ENCODE data around the gene DCLRE1A. TPM values are rescaled to one million over a fixed set of nuclear protein-coding genes. Genes with fewer than 3 reads are reported as not detected.
"Not testable (repeated sequence)": the region's sequence is repeated elsewhere in the genome, so short reads cannot be mapped to it uniquely, and the experiment has no call there.

Gene DCLRE1A
- total and polyA plus RNA-seq, 2 experiments from 2014 or later, result 2.5 to 3.2 TPM

DNA sequence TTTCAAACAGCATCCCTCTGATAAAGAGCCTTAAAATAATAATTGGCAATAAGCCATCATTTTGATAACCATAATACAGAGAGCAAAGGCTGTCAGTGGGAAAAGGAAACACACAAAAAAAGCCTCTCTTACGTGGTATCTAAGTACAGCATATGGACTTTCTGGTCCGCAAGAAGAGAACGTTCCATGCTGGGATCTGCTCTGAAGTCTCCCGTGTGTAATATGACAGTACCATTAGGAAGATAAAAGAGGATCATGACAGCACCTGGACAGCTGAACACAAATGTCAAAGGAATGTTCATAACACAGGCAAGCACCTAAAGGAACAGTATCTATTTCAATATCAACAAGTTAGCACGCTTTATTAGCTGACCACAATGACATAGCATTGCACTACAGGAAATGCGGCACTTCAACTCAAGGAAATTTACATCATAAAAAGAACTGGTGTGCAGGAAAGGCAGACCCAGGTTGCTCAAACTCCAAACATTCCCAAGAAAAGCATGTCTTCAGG, 9.9 kb downstream of the DCLRE1A start:
- H3K27me3 ChIP-seq (replicated peaks; ENCODE audit: insufficient read depth), result no peaks in the 10 kb centered on the region
- 82 to 83% methylated on average over 6 of the region's 6 CpGs for WGBS, 2 experiments (ENCODE audit: low coverage in 1 of 2, low lambda C conversion rate in 2 of 2, missing lambda C conversion rate in 2 of 2)
- no peaks in the 10 kb centered on the region for H3F3A ChIP-seq (ENCODE audit: insufficient read depth)
- no peak overlapping the region for H3K27ac ChIP-seq
- in situ Hi-C loops (cut with MboI), result no loop called here
- H3K4me2 ChIP-seq (ENCODE audit: unreplicated experiment), result no peak overlapping the region
- H2AFZ ChIP-seq, result no peak overlapping the region
- H3K9me3 ChIP-seq (ENCODE audit: low read depth), result no peaks in the 10 kb centered on the region
- no peaks in the 10 kb centered on the region for H3K9me2 ChIP-seq (ENCODE audit: insufficient read depth)
- no peaks in the 10 kb centered on the region for H3K36me3 ChIP-seq (ENCODE audit: low read depth)
- TF ChIP-seq EZH2 (IDR thresholded peaks at IDR 0.05; ENCODE audit: insufficient read depth, poor library complexity, severe bottlenecking) (no peak), EZH2phosphoT487 (IDR thresholded peaks at IDR 0.05; ENCODE audit: insufficient read depth, low read depth) (no peak)
- no peaks in the 10 kb centered on the region for H4K20me1 ChIP-seq (ENCODE audit: insufficient read depth)
- H3K4me3 ChIP-seq, result no peak overlapping the region
- no peaks in the 10 kb centered on the region for H3K4me1 ChIP-seq (ENCODE audit: insufficient read depth)
- H3K79me2 ChIP-seq (ENCODE audit: insufficient read depth), result no peaks in the 10 kb centered on the region
- no peak overlapping the region for H3K9ac ChIP-seq
- no peak for DNase-seq

DNA sequence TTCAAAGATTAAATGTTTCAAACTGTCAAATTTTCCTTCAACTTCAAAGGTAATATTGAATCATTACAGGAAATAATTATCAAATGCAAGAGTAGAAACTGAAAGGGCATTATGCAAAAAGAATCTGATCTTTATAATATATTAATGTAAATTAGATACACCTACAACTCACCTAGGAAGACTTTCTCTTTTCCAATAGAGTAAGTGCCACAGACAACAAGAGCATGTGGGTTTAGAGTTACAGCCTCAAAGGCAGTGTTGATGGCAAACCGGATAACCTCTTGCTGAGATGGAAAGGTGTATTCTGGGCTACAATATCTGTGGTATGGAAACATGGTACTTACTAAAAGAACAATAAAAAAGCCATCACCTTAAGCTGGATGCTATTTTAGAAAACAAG, 11.7 kb downstream of the DCLRE1A start:
- WGBS, 2 experiments (ENCODE audit: low coverage in 1 of 2, low lambda C conversion rate in 2 of 2, missing lambda C conversion rate in 2 of 2), result 100% methylated on average over 1 of the region's 1 CpG

DNA sequence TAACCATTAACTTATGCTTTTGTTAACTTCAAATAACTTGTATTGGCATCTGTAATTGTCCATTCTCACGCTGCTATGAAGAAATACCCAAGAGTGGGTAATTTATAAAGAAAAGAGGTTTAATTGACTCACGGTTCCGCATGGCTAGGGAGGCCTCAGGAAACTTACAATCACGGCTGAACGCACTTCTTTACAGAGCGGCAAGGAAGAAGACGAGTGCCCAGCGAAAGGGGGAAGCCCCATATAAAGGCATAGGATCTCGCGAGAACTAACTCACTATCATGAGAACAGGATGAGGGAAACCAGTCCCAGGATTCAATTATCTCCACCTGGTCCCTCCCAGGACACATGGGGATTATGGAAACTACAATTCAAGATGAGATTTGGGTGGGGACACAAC, 25.3 kb downstream of the DCLRE1A start:
- in situ Hi-C loops (cut with MboI); H3K36me3 ChIP-seq (ENCODE audit: low read depth); H3K27me3 ChIP-seq (replicated peaks; ENCODE audit: insufficient read depth): not testable (repeated sequence)

More for the DNA sequence above, 11.7 kb downstream of the DCLRE1A start:
- Histone ChIP-seq H3K9me2 (ENCODE audit: insufficient read depth) (no peaks in the 10 kb centered on the region), H3K27me3 (replicated peaks; ENCODE audit: insufficient read depth) (no peaks in the 10 kb centered on the region), H3F3A (ENCODE audit: insufficient read depth) (no peaks in the 10 kb centered on the region), H4K20me1 (ENCODE audit: insufficient read depth) (no peaks in the 10 kb centered on the region), H3K4me3 (no peak overlapping the region), H3K4me2 (ENCODE audit: unreplicated experiment) (no peak overlapping the region), H3K36me3 (ENCODE audit: low read depth) (no peaks in the 10 kb centered on the region), H2AFZ (no peak overlapping the region), H3K79me2 (ENCODE audit: insufficient read depth) (no peaks in the 10 kb centered on the region), H3K4me1 (ENCODE audit: insufficient read depth) (no peaks in the 10 kb centered on the region), H3K27ac (no peak overlapping the region), H3K9ac (no peak overlapping the region), H3K9me3 (ENCODE audit: low read depth) (no peaks in the 10 kb centered on the region)
- DNase-seq, result no peak
- in situ Hi-C loops (cut with MboI), result no loop called here
- TF ChIP-seq EZH2phosphoT487 (IDR thresholded peaks at IDR 0.05; ENCODE audit: insufficient read depth, low read depth) (no peak), EZH2 (IDR thresholded peaks at IDR 0.05; ENCODE audit: insufficient read depth, poor library complexity, severe bottlenecking) (no peak)

DNA sequence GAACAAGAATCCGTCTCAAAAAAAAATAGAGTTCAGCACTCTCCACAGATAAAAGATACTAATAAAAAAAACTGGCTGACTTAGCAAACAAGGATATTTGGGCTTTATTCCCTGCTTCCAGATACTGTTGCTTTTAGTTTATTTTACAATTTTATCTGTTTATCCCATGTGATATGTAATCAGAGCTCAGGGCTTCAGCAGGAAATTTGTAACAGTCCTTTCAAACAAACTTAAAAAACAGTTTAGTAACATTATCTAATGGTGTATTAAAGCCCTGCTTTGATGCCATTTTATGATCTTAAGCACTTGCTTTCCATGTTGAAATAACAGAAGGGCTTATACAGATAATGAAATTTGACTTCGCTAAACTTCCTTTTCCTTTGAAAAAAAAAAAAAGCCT, 28.1 kb downstream of the DCLRE1A start:
- WGBS, 2 experiments (ENCODE audit: low coverage in 1 of 2, low lambda C conversion rate in 2 of 2, missing lambda C conversion rate in 2 of 2), result 90 to 92% methylated on average over 2 of the region's 2 CpGs
- in situ Hi-C loops (cut with MboI), result no loop called here
- H3F3A ChIP-seq (ENCODE audit: insufficient read depth), result no peaks in the 10 kb centered on the region
- TF ChIP-seq EZH2phosphoT487 (IDR thresholded peaks at IDR 0.05; ENCODE audit: insufficient read depth, low read depth) (no peak), EZH2 (IDR thresholded peaks at IDR 0.05; ENCODE audit: insufficient read depth, poor library complexity, severe bottlenecking) (no peak)
- H3K36me3 ChIP-seq (ENCODE audit: low read depth), result no peaks in the 10 kb centered on the region
- no peak overlapping the region for H3K9ac ChIP-seq
- no peak overlapping the region for H3K4me3 ChIP-seq
- no peaks in the 10 kb centered on the region for H3K9me3 ChIP-seq (ENCODE audit: low read depth)
- no peaks in the 10 kb centered on the region for H3K9me2 ChIP-seq (ENCODE audit: insufficient read depth)
- no peaks in the 10 kb centered on the region for H3K79me2 ChIP-seq (ENCODE audit: insufficient read depth)
- no peak overlapping the region for H3K4me2 ChIP-seq (ENCODE audit: unreplicated experiment)
- no peaks in the 10 kb centered on the region for H3K4me1 ChIP-seq (ENCODE audit: insufficient read depth)
- H3K27ac ChIP-seq, result no peak overlapping the region
- no peaks in the 10 kb centered on the region for H4K20me1 ChIP-seq (ENCODE audit: insufficient read depth)
- DNase-seq, result no peak
- no peak overlapping the region for H2AFZ ChIP-seq
- no peaks in the 10 kb centered on the region for H3K27me3 ChIP-seq (replicated peaks; ENCODE audit: insufficient read depth)

More for the DNA sequence above, 25.3 kb downstream of the DCLRE1A start:
- not testable (repeated sequence) for H3K9ac ChIP-seq; H2AFZ ChIP-seq; H3K9me3 ChIP-seq (ENCODE audit: low read depth); H3K9me2 ChIP-seq (ENCODE audit: insufficient read depth); H3K4me2 ChIP-seq (ENCODE audit: unreplicated experiment); DNase-seq; H3K79me2 ChIP-seq (ENCODE audit: insufficient read depth); H3K4me3 ChIP-seq; H3K4me1 ChIP-seq (ENCODE audit: insufficient read depth); H3K27ac ChIP-seq; H4K20me1 ChIP-seq (ENCODE audit: insufficient read depth); H3F3A ChIP-seq (ENCODE audit: insufficient read depth)
- WGBS, 2 experiments (ENCODE audit: low coverage in 1 of 2, low lambda C conversion rate in 2 of 2, missing lambda C conversion rate in 2 of 2), result 75 to 82% methylated on average over 10 of the region's 10 CpGs

DNA sequence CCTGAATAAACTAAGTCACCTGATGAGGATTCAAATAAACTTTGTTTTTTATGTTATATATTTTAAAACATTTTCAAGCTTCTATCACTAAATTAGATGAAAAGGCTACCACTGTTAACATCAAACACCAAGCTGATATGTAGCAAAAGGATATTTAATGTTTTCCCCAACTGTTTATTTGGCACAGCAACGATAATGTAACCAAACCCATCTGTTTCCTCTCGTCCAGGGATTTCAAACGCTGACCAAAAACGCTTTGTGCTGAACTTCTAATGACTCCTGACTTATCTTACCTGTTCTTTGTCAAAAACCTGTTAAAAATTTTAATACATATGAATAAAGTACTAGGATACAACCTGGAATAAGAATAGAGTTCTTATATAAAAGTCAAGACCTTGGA, 30.5 kb downstream of the DCLRE1A start:
- H3K79me2 ChIP-seq (ENCODE audit: insufficient read depth), result no peaks in the 10 kb centered on the region
- H2AFZ ChIP-seq, result no peak overlapping the region
- no peaks in the 10 kb centered on the region for H3K9me3 ChIP-seq (ENCODE audit: low read depth)
- H3K4me1 ChIP-seq (ENCODE audit: insufficient read depth), result no peaks in the 10 kb centered on the region
- in situ Hi-C loops (cut with MboI), result no loop called here
- H3K4me2 ChIP-seq (ENCODE audit: unreplicated experiment), result no peak overlapping the region
- WGBS, 2 experiments (ENCODE audit: low coverage in 1 of 2, low lambda C conversion rate in 2 of 2, missing lambda C conversion rate in 2 of 2), result 7 to 11% methylated on average over 4 of the region's 4 CpGs
- H3F3A ChIP-seq (ENCODE audit: insufficient read depth), result no peaks in the 10 kb centered on the region
- no peaks in the 10 kb centered on the region for H3K9me2 ChIP-seq (ENCODE audit: insufficient read depth)
- no peak overlapping the region for H3K4me3 ChIP-seq
- DNase-seq, result no peak
- H3K36me3 ChIP-seq (ENCODE audit: low read depth), result no peaks in the 10 kb centered on the region
- no peak overlapping the region for H3K9ac ChIP-seq
- H4K20me1 ChIP-seq (ENCODE audit: insufficient read depth), result no peaks in the 10 kb centered on the region
- TF ChIP-seq EZH2 (IDR thresholded peaks at IDR 0.05; ENCODE audit: insufficient read depth, poor library complexity, severe bottlenecking) (no peak), EZH2phosphoT487 (IDR thresholded peaks at IDR 0.05; ENCODE audit: insufficient read depth, low read depth) (no peak)
- no peaks in the 10 kb centered on the region for H3K27me3 ChIP-seq (replicated peaks; ENCODE audit: insufficient read depth)
- no peak overlapping the region for H3K27ac ChIP-seq

All from GM23248 (cell line).